KMS-11 (cell line): Measurements from ENCODE around the gene EFEMP1.

Experiments
- H2AFZ ChIP-seq: fragments of 200-600 bp; sonication (generic); 2 replicates; pipeline ENCODE4 v1.6.1; 2016; ENCODE audit warnings: antibody characterized with exemption, mixed run types, low read depth
- H3K27ac ChIP-seq: fragments of 200-600 bp; sonication (generic); 2 replicates; pipeline ENCODE4 v1.6.1; 2016; ENCODE audit warnings: mild to moderate bottlenecking, mixed run types
- H3K27me3 ChIP-seq: fragments of 200-600 bp; sonication (generic); 2 replicates; pipeline ENCODE4 v1.6.1; 2017; ENCODE audit warnings: mild to moderate bottlenecking, low read depth, mixed run types, moderate library complexity; ENCODE audit not compliant: insufficient read depth
- H3K36me3 ChIP-seq: fragments of 200-600 bp; sonication (generic); 2 replicates; pipeline ENCODE4 v1.6.1; 2017; ENCODE audit warnings: mild to moderate bottlenecking, mixed run types; ENCODE audit not compliant: insufficient read depth
- H3K4me1 ChIP-seq: fragments of 200-600 bp; sonication (generic); 2 replicates; pipeline ENCODE4 v1.6.1; 2016; ENCODE audit warnings: mild to moderate bottlenecking, low read depth, mixed run types; ENCODE audit not compliant: poor library complexity, severe bottlenecking
- H3K4me2 ChIP-seq: fragments of 200-600 bp; sonication (generic); 2 replicates; pipeline ENCODE4 v1.7.0; 2016; ENCODE audit warnings: mild to moderate bottlenecking, mixed run types
- H3K4me3 ChIP-seq: fragments of 200-600 bp; sonication (generic); IDR thresholded peaks from 2 replicates; pipeline ENCODE4 v1.6.1; 2017; ENCODE audit warnings: low read depth, low read length, mixed read lengths; ENCODE audit not compliant: insufficient read depth
- H3K79me2 ChIP-seq: fragments of 200-600 bp; sonication (generic); 2 replicates; pipeline ENCODE4 v1.6.1; 2016; ENCODE audit warnings: low read depth, mixed run types; ENCODE audit not compliant: insufficient read depth
- H3K9ac ChIP-seq: fragments of 200-600 bp; sonication (generic); 2 replicates; pipeline ENCODE4 v1.6.1; 2016; ENCODE audit warnings: mild to moderate bottlenecking, mixed run types
- H4K20me1 ChIP-seq: fragments of 200-600 bp; sonication (generic); 2 replicates; pipeline ENCODE4 v1.6.1; 2016; ENCODE audit warnings: mild to moderate bottlenecking, mixed run types; ENCODE audit not compliant: insufficient read depth
- TF ChIP-seq, protein P1 (sequence below): fragments of 200-600 bp; sonication (generic); conservative IDR thresholded peaks from 2 replicates; pipeline ENCODE4 v1.6.1; 2017; ENCODE audit warnings: low read depth, mild to moderate bottlenecking, antibody characterized with exemption, low read length, moderate library complexity, mixed read lengths

The EFEMP1 gene

DNA sequence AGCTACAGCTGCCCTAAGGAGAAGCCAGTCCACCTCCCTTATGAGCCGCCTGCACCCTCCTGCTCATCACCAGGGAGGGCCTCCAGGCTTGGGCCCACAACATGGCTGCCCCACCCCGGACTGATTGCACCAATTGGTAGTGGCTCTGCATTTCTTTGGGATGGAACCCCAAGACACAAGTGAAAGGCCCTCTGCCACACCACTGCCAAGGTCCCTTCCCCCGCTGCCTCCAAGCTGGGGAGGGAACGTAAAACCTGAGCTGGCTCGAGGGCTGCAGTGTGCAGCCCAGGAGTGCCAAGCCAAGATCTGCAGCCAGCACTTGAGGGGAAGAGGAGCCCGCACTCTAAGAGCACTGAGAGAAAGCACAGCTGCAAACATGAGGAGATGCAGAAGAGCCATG is 97.3 kb downstream of the EFEMP1 start:
- Histone ChIP-seq H3K36me3 (no peaks in the 10 kb centered on the region), H4K20me1 (no peaks in the 10 kb centered on the region), H3K4me1 (no peaks in the 10 kb centered on the region), H3K27me3 (no peaks in the 10 kb centered on the region), H3K9ac (no peak overlapping the region), H3K4me3 (no peak overlapping the region), H2AFZ (no peak overlapping the region), H3K27ac (no peak overlapping the region), H3K4me2 (no peak overlapping the region), H3K79me2 (no peaks in the 10 kb centered on the region)
- TF ChIP-seq, protein P1, sequence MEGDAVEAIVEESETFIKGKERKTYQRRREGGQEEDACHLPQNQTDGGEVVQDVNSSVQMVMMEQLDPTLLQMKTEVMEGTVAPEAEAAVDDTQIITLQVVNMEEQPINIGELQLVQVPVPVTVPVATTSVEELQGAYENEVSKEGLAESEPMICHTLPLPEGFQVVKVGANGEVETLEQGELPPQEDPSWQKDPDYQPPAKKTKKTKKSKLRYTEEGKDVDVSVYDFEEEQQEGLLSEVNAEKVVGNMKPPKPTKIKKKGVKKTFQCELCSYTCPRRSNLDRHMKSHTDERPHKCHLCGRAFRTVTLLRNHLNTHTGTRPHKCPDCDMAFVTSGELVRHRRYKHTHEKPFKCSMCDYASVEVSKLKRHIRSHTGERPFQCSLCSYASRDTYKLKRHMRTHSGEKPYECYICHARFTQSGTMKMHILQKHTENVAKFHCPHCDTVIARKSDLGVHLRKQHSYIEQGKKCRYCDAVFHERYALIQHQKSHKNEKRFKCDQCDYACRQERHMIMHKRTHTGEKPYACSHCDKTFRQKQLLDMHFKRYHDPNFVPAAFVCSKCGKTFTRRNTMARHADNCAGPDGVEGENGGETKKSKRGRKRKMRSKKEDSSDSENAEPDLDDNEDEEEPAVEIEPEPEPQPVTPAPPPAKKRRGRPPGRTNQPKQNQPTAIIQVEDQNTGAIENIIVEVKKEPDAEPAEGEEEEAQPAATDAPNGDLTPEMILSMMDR = no peak

DNA sequence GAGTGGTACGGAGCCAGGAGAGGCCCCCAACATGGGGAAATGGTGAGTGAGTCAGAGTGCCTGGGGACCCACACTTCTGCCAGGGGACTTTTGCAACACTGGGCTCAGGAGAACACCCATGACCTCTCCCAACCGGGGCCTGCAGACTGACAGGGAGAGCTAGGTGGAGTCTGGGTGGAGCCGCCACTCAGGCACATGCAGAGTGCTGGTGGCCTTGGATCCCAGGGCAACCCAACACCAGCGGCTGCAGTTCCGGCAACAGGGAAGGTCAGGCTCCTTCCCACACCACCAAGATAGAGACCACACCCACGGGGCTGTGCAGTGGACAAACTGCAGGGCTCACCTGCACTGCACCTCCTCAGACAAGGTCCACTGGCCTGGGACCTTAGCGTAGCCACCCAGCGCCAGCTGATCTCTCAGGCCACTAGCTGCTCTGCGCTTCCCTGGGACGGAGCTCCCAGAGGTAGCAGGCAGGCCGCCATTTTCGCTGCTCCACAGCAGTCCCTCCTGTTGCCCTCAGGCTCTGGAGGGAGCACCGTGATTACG is 99.0 kb downstream of the EFEMP1 start:
- H3K9ac ChIP-seq = no peak overlapping the region
- no peaks in the 10 kb centered on the region for H3K79me2 ChIP-seq
- no peaks in the 10 kb centered on the region for H4K20me1 ChIP-seq
- no peak overlapping the region for H3K4me2 ChIP-seq
- no peaks in the 10 kb centered on the region for H3K4me1 ChIP-seq
- no peak overlapping the region for H3K27ac ChIP-seq
- no peak overlapping the region for H2AFZ ChIP-seq
- H3K4me3 ChIP-seq = no peak overlapping the region
- TF ChIP-seq, protein P1 = no peak
- no peaks in the 10 kb centered on the region for H3K27me3 ChIP-seq
- no peaks in the 10 kb centered on the region for H3K36me3 ChIP-seq
